Mesodermal cell (in vitro differentiated cells): ENCODE measurements around the gene SCN1A. TPM values are rescaled to one million over a fixed set of nuclear protein-coding genes. Genes with fewer than 3 reads are reported as not detected.

Source experiments
- H3K27ac ChIP-seq: 2 replicates; pipeline ENCODE4 v1.7.0; 2013; ENCODE audit warnings: mild to moderate bottlenecking, low read depth, low read length, moderate library complexity; ENCODE audit not compliant: severe bottlenecking
- H3K36me3 ChIP-seq: 2 replicates; pipeline ENCODE4 v1.7.1; 2013; ENCODE audit warnings: mild to moderate bottlenecking, low read length, moderate library complexity; ENCODE audit not compliant: control insufficient read depth, insufficient read depth
- H3K4me1 ChIP-seq: one replicate; pipeline ENCODE4 v1.7.1; 2013; ENCODE audit warnings: mild to moderate bottlenecking, low read length; ENCODE audit not compliant: insufficient read depth, control insufficient read depth, poor library complexity, severe bottlenecking
- H3K4me3 ChIP-seq: 2 replicates; pipeline ENCODE4 v1.7.0; 2013; ENCODE audit warnings: low read length, control low read depth, mild to moderate bottlenecking; ENCODE audit not compliant: insufficient read depth, poor library complexity, severe bottlenecking; ENCODE audit errors: extremely low read depth
- H3K9me3 ChIP-seq: 2 replicates; pipeline ENCODE4 v1.7.1; 2013; ENCODE audit warnings: mild to moderate bottlenecking, low read length, moderate library complexity; ENCODE audit not compliant: control insufficient read depth
- WGBS, 2 experiments: methylation state at CpG; one replicate each; pipeline ENCODE4 v1.1.5; 2013; ENCODE audit warnings: missing lambda C conversion rate in 2 of 2; ENCODE audit not compliant: insufficient coverage in 2 of 2; 5-methylcytosine and 5-hydroxymethylcytosine counted together
- polyA plus RNA-seq, 2 experiments: library from polyadenylated mRNA; stranded (reverse); fragments of 50-300 nt; gene quantifications; one replicate each; pipeline ENCODE4 v1.2.3, GENCODE V29; 2013

Gene SCN1A
- polyA plus RNA-seq (2013, experiment 1 of 2) = 0.18 TPM
- 0.40 TPM for polyA plus RNA-seq (2013, experiment 2 of 2)

DNA sequence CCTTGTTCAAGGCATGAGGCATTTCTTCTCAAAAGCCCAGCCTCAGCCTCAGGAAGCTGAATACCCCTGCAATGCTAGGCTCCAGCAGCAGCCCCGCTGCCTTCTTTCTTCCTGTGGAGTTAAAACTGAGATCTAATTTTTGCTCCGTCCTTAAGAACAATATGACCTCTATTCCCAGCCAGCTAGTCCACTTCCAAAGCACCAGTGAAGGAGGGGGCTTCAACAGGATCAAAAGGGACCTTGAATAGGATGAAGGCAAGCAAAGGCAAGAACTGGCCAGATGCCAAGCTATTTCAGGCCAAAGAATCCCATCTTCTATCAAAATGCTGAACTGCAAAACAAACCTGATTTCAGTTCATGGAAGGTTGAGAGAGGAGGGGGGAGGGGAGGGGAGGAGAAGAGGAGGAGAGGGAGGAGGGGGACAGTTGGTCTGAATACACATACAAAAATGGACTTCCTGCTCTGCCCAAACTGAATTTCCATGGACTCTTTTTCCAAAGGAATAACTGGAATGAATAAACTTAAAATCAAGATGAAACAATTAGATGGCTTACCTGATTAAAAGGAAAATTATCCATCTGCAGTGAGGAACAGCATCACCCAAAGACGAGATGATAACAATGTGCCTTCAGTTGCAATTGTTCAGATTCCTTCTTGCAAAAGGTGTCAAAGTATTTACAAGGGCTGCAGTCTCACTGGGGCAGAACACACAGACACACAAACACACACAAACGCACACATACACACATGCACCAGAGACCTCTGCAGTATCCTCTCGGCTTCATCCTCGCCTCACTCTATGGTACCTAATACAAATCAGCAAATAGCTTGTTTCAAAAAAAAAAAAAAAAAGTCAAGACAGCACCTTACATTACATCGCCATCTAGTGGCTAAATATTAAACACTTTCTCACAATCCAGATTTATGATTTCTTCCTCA is at the start of gene SCN1A:
SCN1A (minus strand) TSS at position 804 of the 939 bp plus-strand sequence. CDS start 54,399 bp downstream, outside the sequence.
- no peaks in the 10 kb centered on the region for H3K36me3 ChIP-seq
- no peaks in the 10 kb centered on the region for H3K9me3 ChIP-seq
- no peak within 1 kb of the TSS for H3K27ac ChIP-seq
- no peaks in the 10 kb centered on the region for H3K4me1 ChIP-seq
- no peak within 1 kb of the TSS for H3K4me3 ChIP-seq
- 21 to 44% methylated on average over 4 to 5 of the region's 7 CpGs for WGBS, 2 experiments

DNA sequence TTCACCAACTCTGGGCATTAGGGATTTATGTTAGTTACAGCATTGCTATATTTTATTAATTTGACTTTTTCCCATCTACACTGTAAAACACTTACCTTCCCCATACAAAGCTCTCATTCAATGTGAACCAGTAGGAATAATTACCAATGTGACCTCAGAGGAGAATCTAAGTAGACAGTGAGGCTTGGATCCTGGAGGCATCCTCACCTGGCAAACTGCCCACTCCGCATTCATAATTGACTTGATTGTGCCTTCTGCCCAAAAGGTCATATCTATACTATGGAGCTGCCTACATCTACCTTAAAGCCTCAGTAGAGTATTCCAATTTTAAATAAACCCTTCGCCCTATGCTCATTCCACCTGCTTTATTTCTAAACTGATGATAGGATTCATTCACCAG is 45.4 kb upstream of the SCN1A start:
- no peaks in the 10 kb centered on the region for H3K4me1 ChIP-seq
- WGBS, 2 experiments = 95 to 100% methylated on average over 1 to 2 of the region's 2 CpGs
- H3K36me3 ChIP-seq = no peaks in the 10 kb centered on the region
- H3K4me3 ChIP-seq = no peak overlapping the region
- no peak overlapping the region for H3K27ac ChIP-seq
- H3K9me3 ChIP-seq = no peaks in the 10 kb centered on the region

DNA sequence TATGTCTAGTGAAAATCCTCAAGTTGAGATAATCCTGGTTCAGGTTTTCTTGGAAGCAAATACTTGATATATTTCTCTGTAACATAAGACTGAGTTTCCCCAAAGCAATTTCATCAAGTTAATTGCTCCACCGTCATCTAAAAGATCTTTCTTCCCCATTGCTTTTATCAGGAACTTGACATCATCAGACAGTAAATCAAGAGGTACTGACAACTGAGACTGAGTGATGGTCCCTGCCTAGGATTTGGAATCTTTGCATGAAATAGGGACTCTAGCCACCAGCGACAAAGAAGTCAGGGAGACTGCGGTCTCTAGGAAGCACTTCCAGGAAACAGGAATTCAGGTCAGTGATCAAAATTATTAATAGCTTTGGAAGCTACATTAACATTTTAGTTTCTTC is 43.4 kb upstream of the SCN1A start:
- whole genome bisulfite sequencing, 2 experiments = 100% methylated on average over 1 of the region's 3 CpGs; no CpG with 5 or more reads in 1 of the 2 experiments
- no peak overlapping the region for H3K27ac ChIP-seq
- H3K4me1 ChIP-seq = no peaks in the 10 kb centered on the region
- no peaks in the 10 kb centered on the region for H3K36me3 ChIP-seq
- no peak overlapping the region for H3K4me3 ChIP-seq
- no peaks in the 10 kb centered on the region for H3K9me3 ChIP-seq

DNA sequence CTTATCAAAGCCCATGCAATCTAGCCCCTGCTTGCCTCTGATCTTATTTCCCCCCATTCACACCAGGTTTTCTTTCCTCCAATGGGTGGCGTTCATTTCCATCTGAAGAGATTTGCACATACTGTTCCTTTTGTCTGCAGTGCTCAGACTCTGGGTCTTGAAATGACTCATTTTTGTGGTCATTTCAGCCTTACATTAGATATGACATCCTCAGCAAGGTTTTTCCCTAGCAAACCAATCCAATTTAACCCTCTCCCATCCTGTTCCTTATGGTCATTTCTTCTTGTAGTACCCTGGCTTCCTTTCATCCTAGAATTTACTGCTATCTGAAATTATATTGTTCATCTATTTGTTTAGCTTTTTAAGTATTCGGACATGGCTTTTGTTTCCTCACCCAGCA is 42.5 kb upstream of the SCN1A start:
- Histone ChIP-seq H3K9me3 (no peaks in the 10 kb centered on the region), H3K27ac (no peak overlapping the region), H3K4me1 (no peaks in the 10 kb centered on the region), H3K4me3 (no peak overlapping the region), H3K36me3 (no peaks in the 10 kb centered on the region)
- 75 to 86% methylated on average over 1 of the region's 2 CpGs for WGBS, 2 experiments

DNA sequence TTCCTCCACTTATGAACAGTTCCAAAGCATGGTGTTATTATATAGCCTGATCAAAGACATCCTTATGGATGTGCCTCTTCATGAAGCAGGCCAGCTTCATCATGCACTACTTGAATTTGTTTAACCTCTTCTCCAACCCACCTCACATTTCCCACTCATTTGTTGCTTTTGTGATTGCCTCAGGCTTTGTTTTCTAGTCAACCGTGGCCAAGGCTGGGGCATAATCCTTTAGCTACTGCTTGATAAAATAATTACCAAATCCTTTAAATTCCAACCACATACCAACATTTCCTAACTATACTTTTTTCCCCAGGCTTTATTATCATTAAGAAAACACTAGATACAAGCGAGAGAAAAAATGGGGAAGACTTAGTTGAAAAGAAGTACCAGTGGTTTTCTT is 39.6 kb upstream of the SCN1A start:
- WGBS, 2 experiments = 71 to 80% methylated on average over 1 of the region's 2 CpGs
- no peak overlapping the region for H3K27ac ChIP-seq
- no peak overlapping the region for H3K4me3 ChIP-seq
- no peaks in the 10 kb centered on the region for H3K36me3 ChIP-seq
- no peaks in the 10 kb centered on the region for H3K9me3 ChIP-seq
- H3K4me1 ChIP-seq = no peaks in the 10 kb centered on the region

DNA sequence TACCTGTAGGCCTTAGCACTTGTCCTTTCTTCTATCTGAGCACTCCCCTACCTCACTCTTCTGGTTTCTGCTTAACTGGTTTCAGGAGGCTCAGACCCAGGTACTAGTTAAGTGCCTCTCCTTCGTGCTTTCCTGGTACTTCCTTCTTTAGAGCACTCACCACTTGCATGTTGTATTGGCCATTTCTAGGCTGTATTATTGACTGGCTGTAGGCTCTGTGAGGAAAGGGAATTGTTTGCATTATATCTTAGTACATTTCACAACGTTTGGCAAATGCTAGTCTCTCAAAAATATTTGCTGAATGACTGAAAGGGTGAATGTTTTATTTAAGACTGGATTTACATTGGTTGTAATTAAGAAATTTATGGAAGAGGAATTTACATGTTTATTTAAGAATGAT is 36.0 kb upstream of the SCN1A start:
- Histone ChIP-seq H3K4me3 (no peak overlapping the region), H3K9me3 (no peaks in the 10 kb centered on the region), H3K27ac (no peak overlapping the region), H3K4me1 (no peaks in the 10 kb centered on the region), H3K36me3 (no peaks in the 10 kb centered on the region)
- 40% methylated on average over 1 of the region's 2 CpGs; no CpG with 5 or more reads in 1 of the 2 experiments for WGBS, 2 experiments

DNA sequence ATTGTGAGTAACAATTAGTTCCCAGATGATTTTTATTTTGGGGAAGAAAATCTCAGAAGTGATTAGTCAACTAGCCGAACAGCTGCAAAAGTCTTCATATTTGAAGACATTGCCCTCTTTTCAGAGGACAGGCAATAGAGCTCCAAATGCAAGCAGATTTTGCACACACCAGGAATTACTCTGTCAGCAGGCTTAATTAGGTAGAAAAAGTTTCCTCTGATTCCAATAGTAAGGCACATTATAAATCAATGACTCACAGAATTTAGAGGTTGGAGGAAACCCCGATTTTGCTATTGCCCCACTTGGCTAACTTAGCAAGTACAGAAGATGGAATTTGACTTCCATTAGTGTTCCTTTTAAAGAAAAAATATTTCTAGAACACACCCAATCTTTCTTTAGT is 30.7 kb upstream of the SCN1A start:
- Histone ChIP-seq H3K4me1 (no peaks in the 10 kb centered on the region), H3K4me3 (no peak overlapping the region), H3K27ac (no peak overlapping the region), H3K9me3 (no peaks in the 10 kb centered on the region), H3K36me3 (no peaks in the 10 kb centered on the region)
- 86% methylated on average over 1 of the region's 2 CpGs; no CpG with 5 or more reads in 1 of the 2 experiments for WGBS, 2 experiments

DNA sequence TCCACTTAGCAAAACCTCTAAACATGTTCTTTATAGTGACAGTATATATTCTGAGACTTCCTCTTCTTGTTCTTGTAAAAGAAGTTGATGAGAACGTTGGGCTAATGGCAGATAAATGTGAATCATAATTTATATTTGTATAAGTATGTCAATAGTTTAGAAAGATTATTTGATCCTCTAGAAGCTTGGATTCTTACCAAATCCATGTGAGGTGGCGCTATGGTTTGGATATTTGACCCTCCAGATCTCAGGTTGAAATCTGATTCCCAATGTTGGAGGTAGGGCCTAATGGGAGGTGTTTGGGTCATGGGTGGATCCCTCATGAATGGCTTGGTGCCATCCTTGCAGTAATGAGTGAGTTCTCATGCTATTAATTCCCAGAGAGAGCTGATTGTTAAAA is 29.8 kb upstream of the SCN1A start:
- Histone ChIP-seq H3K9me3 (no peaks in the 10 kb centered on the region), H3K4me1 (no peaks in the 10 kb centered on the region), H3K27ac (no peak overlapping the region), H3K4me3 (no peak overlapping the region), H3K36me3 (no peaks in the 10 kb centered on the region)
- WGBS, 2 experiments = 100% methylated on average over 1 of the region's 2 CpGs; no CpG with 5 or more reads in 1 of the 2 experiments

DNA sequence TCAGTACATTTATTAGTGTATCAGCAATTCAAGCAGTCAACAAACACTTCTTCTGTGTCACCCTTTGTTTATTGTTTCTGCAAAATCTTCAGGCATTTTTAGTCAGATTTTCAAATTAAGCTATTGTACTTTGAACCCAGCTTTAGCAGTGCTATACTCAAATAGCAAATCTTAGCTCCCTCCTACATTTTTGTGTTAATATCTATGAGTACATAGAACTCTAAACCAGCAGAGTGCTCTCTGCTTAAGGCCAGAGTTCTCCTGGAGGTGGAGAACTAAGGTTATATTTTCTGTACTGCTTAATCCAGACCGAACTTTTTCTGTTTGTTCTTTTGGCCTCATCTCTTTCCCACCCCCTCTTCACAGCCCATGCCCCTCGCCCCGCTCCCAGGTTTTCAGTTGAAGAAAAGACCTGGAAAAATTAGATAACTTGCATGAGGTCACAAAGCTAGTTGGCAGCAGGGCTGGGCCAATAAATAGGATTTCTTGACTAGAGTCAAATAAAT is 29.2 kb upstream of the SCN1A start:
- no peak overlapping the region for H3K27ac ChIP-seq
- no peaks in the 10 kb centered on the region for H3K9me3 ChIP-seq
- H3K4me3 ChIP-seq = no peak overlapping the region
- no peaks in the 10 kb centered on the region for H3K4me1 ChIP-seq
- WGBS, 2 experiments = no CpG with 5 or more reads among the region's 3 CpGs
- H3K36me3 ChIP-seq = no peaks in the 10 kb centered on the region

DNA sequence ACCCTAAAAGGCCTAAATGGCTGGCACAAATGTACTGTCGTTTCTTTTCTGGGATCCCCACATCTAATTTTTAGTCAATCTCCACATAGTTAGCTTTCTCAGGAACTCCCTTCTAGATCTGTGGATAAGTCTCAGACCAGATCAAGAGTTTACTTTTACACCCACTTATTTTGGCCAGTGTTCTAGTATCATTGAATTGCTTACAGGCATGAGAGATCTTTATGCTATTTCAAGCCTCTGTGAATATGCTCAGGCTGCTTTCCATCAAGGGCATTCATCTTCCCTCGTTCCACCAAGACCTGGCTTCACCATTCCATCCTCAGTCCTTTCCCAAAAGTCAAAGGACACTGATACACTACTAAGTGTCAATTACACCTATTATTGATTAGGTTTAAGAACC is 27.8 kb upstream of the SCN1A start:
- Histone ChIP-seq H3K36me3 (no peaks in the 10 kb centered on the region), H3K27ac (no peak overlapping the region), H3K9me3 (no peaks in the 10 kb centered on the region), H3K4me1 (no peaks in the 10 kb centered on the region), H3K4me3 (no peak overlapping the region)
- WGBS, 2 experiments = 82 to 85% methylated on average over 2 of the region's 2 CpGs
